ENCODE measurements around the gene ZNF500. TPM values are rescaled to one million over a fixed set of nuclear protein-coding genes. Genes with fewer than 3 reads are reported as not detected.

The ZNF500 gene
- total and polyA plus RNA-seq, 4 donors = 3.0 to 7.4 (median 5.0) TPM

DNA sequence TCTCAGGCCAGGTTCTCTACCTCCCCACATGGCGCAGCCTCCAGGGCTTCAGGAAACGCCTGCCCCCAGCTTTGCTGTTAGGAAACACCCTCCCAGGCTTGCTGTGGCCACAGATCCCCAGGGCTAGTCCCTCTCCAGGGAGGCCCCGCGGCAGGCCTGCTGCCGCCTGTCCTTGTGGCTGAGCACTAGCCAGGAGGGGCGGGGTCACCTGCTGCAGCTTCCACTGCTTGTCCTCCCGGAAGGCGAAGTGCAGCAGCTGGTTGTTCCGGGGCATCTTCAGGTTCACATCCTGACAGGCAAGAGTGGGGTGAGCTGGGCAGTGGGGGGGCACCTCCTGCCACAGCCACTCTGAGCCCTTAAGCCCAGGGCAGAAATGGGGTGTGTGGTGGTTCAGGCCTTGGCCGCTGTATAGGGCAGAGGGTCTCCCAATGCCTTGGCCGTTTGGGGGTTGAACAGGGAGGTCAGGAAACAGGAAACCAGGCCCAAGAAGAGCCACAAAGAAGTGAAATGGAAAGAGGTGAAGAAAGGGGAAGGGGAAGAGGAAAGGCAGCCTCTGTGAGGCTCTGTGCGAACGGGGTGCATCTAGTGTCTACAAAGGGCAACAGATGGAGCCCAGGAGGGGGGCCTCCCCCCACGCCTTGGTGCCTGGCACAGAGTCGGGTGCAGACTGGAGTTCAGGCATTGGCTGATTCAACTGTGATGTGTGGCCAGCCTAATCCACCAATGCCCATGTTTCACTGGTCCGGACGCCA lies 33.5 kb upstream of the ZNF500 start:
- H3K9me3 ChIP-seq (ENCODE audit: control insufficient read depth in 4 of 4, low read length in 3 of 4) = no peaks in the 10 kb centered on the region
- peak; percentile 64 for DNase-seq (ENCODE audit: low spot score)
- H3K36me3 ChIP-seq (ENCODE audit: control insufficient read depth in 4 of 4, insufficient read depth in 3 of 4, low read depth in 1 of 4, low read length in 3 of 4) = peaks cover 2 to 26% (median 10%) of the 10 kb centered on the region in 4 donors
- no peak overlapping the region for H3K4me3 ChIP-seq (ENCODE audit: low read depth in 1 of 3, low read length in 3 of 3)
- peak; percentile 25 for TF ChIP-seq NR2F2 (IDR thresholded peaks at IDR 0.05)
- no peak for TF ChIP-seq HNF4A (conservative IDR thresholded peaks at IDR 0.05)
- H3K9ac ChIP-seq (ENCODE audit: low read depth in 1 of 2, low read length in 2 of 2) = no peak overlapping the region
- H3K4me1 ChIP-seq (ENCODE audit: control insufficient read depth in 4 of 4, insufficient read depth in 4 of 4, low read length in 3 of 4) = peaks cover 0 to 37% (median 11%) of the 10 kb centered on the region in 4 donors
- no peaks in the 10 kb centered on the region for H3K27me3 ChIP-seq (ENCODE audit: control insufficient read depth in 4 of 4, insufficient read depth in 4 of 4, low read length in 3 of 4)
- no peak overlapping the region for H3K27ac ChIP-seq (ENCODE audit: low read depth in 1 of 2, low read length in 2 of 2)
- 69% methylated on average over 17 of the region's 17 CpGs for WGBS

- H3K9ac ChIP-seq (ENCODE audit: low read depth in 1 of 2, low read length in 2 of 2) = no peak overlapping the region
- 94% methylated on average over 19 of the region's 19 CpGs for WGBS
- H3K4me1 ChIP-seq (ENCODE audit: control insufficient read depth in 4 of 4, insufficient read depth in 4 of 4, low read length in 3 of 4) = peaks cover 0 to 27% (median 11%) of the 10 kb centered on the region in 4 donors
- peaks cover 0 to 20% (median 7%) of the 10 kb centered on the region in 4 donors for H3K36me3 ChIP-seq (ENCODE audit: control insufficient read depth in 4 of 4, insufficient read depth in 3 of 4, low read depth in 1 of 4, low read length in 3 of 4)
- no peak overlapping the region for H3K27ac ChIP-seq (ENCODE audit: low read depth in 1 of 2, low read length in 2 of 2)
- no peak for DNase-seq (ENCODE audit: low spot score)
- H3K27me3 ChIP-seq (ENCODE audit: control insufficient read depth in 4 of 4, insufficient read depth in 4 of 4, low read length in 3 of 4) = no peaks in the 10 kb centered on the region
- TF ChIP-seq, protein P1, sequence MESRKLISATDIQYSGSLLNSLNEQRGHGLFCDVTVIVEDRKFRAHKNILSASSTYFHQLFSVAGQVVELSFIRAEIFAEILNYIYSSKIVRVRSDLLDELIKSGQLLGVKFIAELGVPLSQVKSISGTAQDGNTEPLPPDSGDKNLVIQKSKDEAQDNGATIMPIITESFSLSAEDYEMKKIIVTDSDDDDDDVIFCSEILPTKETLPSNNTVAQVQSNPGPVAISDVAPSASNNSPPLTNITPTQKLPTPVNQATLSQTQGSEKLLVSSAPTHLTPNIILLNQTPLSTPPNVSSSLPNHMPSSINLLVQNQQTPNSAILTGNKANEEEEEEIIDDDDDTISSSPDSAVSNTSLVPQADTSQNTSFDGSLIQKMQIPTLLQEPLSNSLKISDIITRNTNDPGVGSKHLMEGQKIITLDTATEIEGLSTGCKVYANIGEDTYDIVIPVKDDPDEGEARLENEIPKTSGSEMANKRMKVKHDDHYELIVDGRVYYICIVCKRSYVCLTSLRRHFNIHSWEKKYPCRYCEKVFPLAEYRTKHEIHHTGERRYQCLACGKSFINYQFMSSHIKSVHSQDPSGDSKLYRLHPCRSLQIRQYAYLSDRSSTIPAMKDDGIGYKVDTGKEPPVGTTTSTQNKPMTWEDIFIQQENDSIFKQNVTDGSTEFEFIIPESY (IDR thresholded peaks at IDR 0.05) = no peak
- TF ChIP-seq GABPA (IDR thresholded peaks at IDR 0.05 in 1 of 2, conservative IDR thresholded peaks at IDR 0.05 in 1 of 2) (no peak), MAX (IDR thresholded peaks at IDR 0.05) (no peak), SP1 (IDR thresholded peaks at IDR 0.05) (no peak), NR2F2 (IDR thresholded peaks at IDR 0.05) (no peak), RXRA (IDR thresholded peaks at IDR 0.05) (no peak), FOXA1 (IDR thresholded peaks at IDR 0.05) (no peak)
- no peaks in the 10 kb centered on the region for H3K9me3 ChIP-seq (ENCODE audit: control insufficient read depth in 4 of 4, low read length in 3 of 4)
- H3K4me3 ChIP-seq (ENCODE audit: low read depth in 1 of 3, low read length in 3 of 3) = no peak overlapping the region
Measured at GRCh38 chr16:4799171-4799855, 32.4 kb upstream of the ZNF500 start.

DNA sequence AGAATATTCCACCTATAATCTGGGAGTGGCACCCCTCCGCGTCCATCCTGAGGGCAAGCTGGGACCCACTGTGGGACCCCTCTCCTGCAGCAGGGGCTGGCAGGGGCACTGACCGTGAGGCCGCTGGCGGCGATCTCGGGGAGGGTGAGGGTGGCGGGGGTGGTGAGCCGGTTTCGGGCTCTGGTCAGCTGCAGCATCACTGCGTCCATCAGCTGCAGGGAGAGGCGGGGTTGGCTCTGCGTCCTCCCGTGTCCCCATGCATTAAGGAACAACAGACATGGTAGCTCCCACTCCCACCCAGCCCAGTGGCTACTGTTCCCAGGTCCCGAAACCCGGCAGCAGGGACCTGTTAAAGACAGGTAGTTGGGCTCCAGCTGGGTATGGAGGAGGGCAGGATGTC lies 31.5 kb upstream of the ZNF500 start:
- no peak overlapping the region for H3K4me3 ChIP-seq (ENCODE audit: low read depth in 1 of 3, low read length in 3 of 3)
- peaks cover 0 to 20% (median 7%) of the 10 kb centered on the region in 4 donors for H3K36me3 ChIP-seq (ENCODE audit: control insufficient read depth in 4 of 4, insufficient read depth in 3 of 4, low read depth in 1 of 4, low read length in 3 of 4)
- no peak overlapping the region for H3K27ac ChIP-seq (ENCODE audit: low read depth in 1 of 2, low read length in 2 of 2)
- H3K27me3 ChIP-seq (ENCODE audit: control insufficient read depth in 4 of 4, insufficient read depth in 4 of 4, low read length in 3 of 4) = no peaks in the 10 kb centered on the region
- H3K9ac ChIP-seq (ENCODE audit: low read depth in 1 of 2, low read length in 2 of 2) = no peak overlapping the region
- DNase-seq (ENCODE audit: low spot score) = no peak
- TF ChIP-seq FOXA1 (IDR thresholded peaks at IDR 0.05) = no peak
- TF ChIP-seq MAX (IDR thresholded peaks at IDR 0.05) = no peak
- no peak for TF ChIP-seq EGR1 (IDR thresholded peaks at IDR 0.05; ENCODE audit: low read depth in 2 of 2)
- TF ChIP-seq RAD21 (IDR thresholded peaks at IDR 0.05) = no peak
- no peak for TF ChIP-seq HNF4G (IDR thresholded peaks at IDR 0.05)
- TF ChIP-seq, protein P1 (IDR thresholded peaks at IDR 0.05) = no peak
- TF ChIP-seq GABPA (IDR thresholded peaks at IDR 0.05 in 1 of 2, conservative IDR thresholded peaks at IDR 0.05 in 1 of 2) = no peak
- WGBS = 93% methylated on average over 16 of the region's 16 CpGs
- no peaks in the 10 kb centered on the region for H3K9me3 ChIP-seq (ENCODE audit: control insufficient read depth in 4 of 4, low read length in 3 of 4)
- peaks cover 0 to 25% (median 11%) of the 10 kb centered on the region in 4 donors for H3K4me1 ChIP-seq (ENCODE audit: control insufficient read depth in 4 of 4, insufficient read depth in 4 of 4, low read length in 3 of 4)
